Activated CD8-positive, alpha-beta memory T cell treated with anti-CD3 and anti-CD28 coated beads, Interleukin-2, amount 10 ng/mL, durations not matched to agents 7 days and 5 days (primary cell): Measurements from ENCODE around the gene CGB7. TPM values are rescaled to one million over a fixed set of nuclear protein-coding genes. Genes with fewer than 3 reads are reported as not detected.
"Not testable (repeated sequence)": the region's sequence is repeated elsewhere in the genome, so short reads cannot be mapped to it uniquely, and the experiment has no call there.

ENCODE experiments used
- ATAC-seq: fragments of 150-1000 bp; cut with Tn5 transposase; one replicate; pipeline ENCODE4 v1.10.0; 2021; ENCODE audit warnings: moderate library complexity
- CTCF ChIA-PET: fragments of 350-600 bp; sonication (Branson Sonifier 250); formaldehyde crosslinking; loops from one replicate; lab custom pipeline; 2021; ENCODE audit warnings: antibody characterized with exemption; lab: Charles Lee
- DNase-seq: peaks from one replicate; pipeline ENCODE4 v3.0.0-alpha.2; 2020
- H3K27ac Mint-ChIP-seq: one replicate; pipeline ENCODE4 v1.8.0; 2021; ENCODE audit warnings: mild to moderate bottlenecking, mixed read lengths
- H3K27me3 Mint-ChIP-seq: one replicate; pipeline ENCODE4 v1.8.0; 2021; ENCODE audit warnings: mixed read lengths
- H3K36me3 Mint-ChIP-seq: one replicate; pipeline ENCODE4 v1.8.0; 2021; ENCODE audit warnings: mild to moderate bottlenecking, mixed read lengths
- H3K4me1 Mint-ChIP-seq: one replicate; pipeline ENCODE4 v1.8.0; 2021; ENCODE audit warnings: mixed read lengths
- H3K4me3 Mint-ChIP-seq: one replicate; pipeline ENCODE4 v1.8.0; 2021; ENCODE audit warnings: mild to moderate bottlenecking, moderate library complexity, mixed read lengths
- H3K9me3 Mint-ChIP-seq: one replicate; pipeline ENCODE4 v1.8.0; 2022; ENCODE audit warnings: low read depth, mixed read lengths
- total RNA-seq, 2 experiments: library from RNA; stranded (reverse); gene quantifications; one replicate each; pipeline ENCODE4 v1.2.3, GENCODE V29; 2021

CGB7 gene
- total RNA-seq, 2 experiments from 2014 or later, result not detected

GRCh38 chr19:49086296-49086695, 28.7 kb upstream of the CGB7 start:
- Mint-ChIP-seq H3K27ac (peak overlapping the region; percentile 90), H3K9me3 (no peaks in the 10 kb centered on the region), H3K4me1 (peaks cover 38% of the 10 kb centered on the region), H3K36me3 (peaks cover 35% of the 10 kb centered on the region), H3K4me3 (peak overlapping the region; percentile 94), H3K27me3 (no peaks in the 10 kb centered on the region)
- CTCF ChIA-PET, result interaction anchor here (2.4 to 3.9 kb wide), 2 partner anchors 11 to 20 kb away, joined by 6 to 34 read pairs; no protein-coding TSS in a partner anchor
- ATAC-seq, result no peak
- DNase-seq, result no peak

- peaks cover 32% of the 10 kb centered on the region for H3K36me3 Mint-ChIP-seq
- ATAC-seq (no peak), DNase-seq (no peak)
- H3K4me3 Mint-ChIP-seq, result peak overlapping the region; percentile 94
- CTCF ChIA-PET, result interaction anchor here (2.4 to 3.9 kb wide), 2 partner anchors 12 to 20 kb away, joined by 6 to 34 read pairs; no protein-coding TSS in a partner anchor
- H3K9me3 Mint-ChIP-seq, result no peaks in the 10 kb centered on the region
- peak overlapping the region; percentile 90 for H3K27ac Mint-ChIP-seq
- no peaks in the 10 kb centered on the region for H3K27me3 Mint-ChIP-seq
- peaks cover 36% of the 10 kb centered on the region for H3K4me1 Mint-ChIP-seq
Observed at GRCh38 chr19:49085868-49086232, 28.3 kb upstream of the CGB7 start.

- ATAC-seq (peak; percentile 95), DNase-seq (peak; percentile 99)
- no peaks in the 10 kb centered on the region for H3K27me3 Mint-ChIP-seq
- H3K36me3 Mint-ChIP-seq, result peaks cover 26% of the 10 kb centered on the region
- H3K4me3 Mint-ChIP-seq, result peak within 1 kb of the TSS; percentile 94
- H3K27ac Mint-ChIP-seq, result peak within 1 kb of the TSS; percentile 90
- CTCF ChIA-PET, result interaction anchor here (2.4 to 3.9 kb wide), 2 partner anchors 12 to 21 kb away, joined by 6 to 34 read pairs; no protein-coding TSS in a partner anchor
- peaks cover 30% of the 10 kb centered on the region for H3K4me1 Mint-ChIP-seq
- H3K9me3 Mint-ChIP-seq, result no peaks in the 10 kb centered on the region
Observed at GRCh38 chr19:49085020-49085867, 27.7 kb upstream of the CGB7 start, which contains the start of gene SNRNP70. Gene SNRNP70, plus strand, starts transcription at chr19:49085451. Its CDS starts 964 bp downstream, at chr19:49086415.

- no peak for DNase-seq
- peak overlapping the region; percentile 90 for H3K27ac Mint-ChIP-seq
- peaks cover 24% of the 10 kb centered on the region for H3K36me3 Mint-ChIP-seq
- no peaks in the 10 kb centered on the region for H3K27me3 Mint-ChIP-seq
- no peak for ATAC-seq
- H3K9me3 Mint-ChIP-seq, result no peaks in the 10 kb centered on the region
- CTCF ChIA-PET, result interaction anchor here (0.7 to 1.4 kb wide), 2 partner anchors 13 to 633 kb away, joined by 3 to 5 read pairs; no protein-coding TSS in a partner anchor
- peak overlapping the region; percentile 94 for H3K4me3 Mint-ChIP-seq
- peaks cover 26% of the 10 kb centered on the region for H3K4me1 Mint-ChIP-seq
Observed at GRCh38 chr19:49084206-49085019, 26.9 kb upstream of the CGB7 start.

- no peaks in the 10 kb centered on the region for H3K27me3 Mint-ChIP-seq
- no peak overlapping the region for H3K4me3 Mint-ChIP-seq
- peaks cover 7% of the 10 kb centered on the region for H3K4me1 Mint-ChIP-seq
- no peak overlapping the region for H3K27ac Mint-ChIP-seq
- H3K9me3 Mint-ChIP-seq, result no peaks in the 10 kb centered on the region
- CTCF ChIA-PET, result interaction anchor here (1.0 to 2.0 kb wide), 2 partner anchors 17 to 24 kb away, joined by 4 to 7 read pairs; partner anchors contain the start of gene CGB7
- no peak for DNase-seq
- peaks cover 5% of the 10 kb centered on the region for H3K36me3 Mint-ChIP-seq
- ATAC-seq, result no peak
Observed at GRCh38 chr19:49081273-49081672, 23.7 kb upstream of the CGB7 start.

- ATAC-seq, result no peak
- no peak for DNase-seq
Observed at GRCh38 chr19:49080392-49080791, 22.8 kb upstream of the CGB7 start.

GRCh38 chr19:49074869-49075268, 17.3 kb upstream of the CGB7 start:
- ATAC-seq, H3K4me3 Mint-ChIP-seq, H3K9me3 Mint-ChIP-seq, H3K4me1 Mint-ChIP-seq, H3K27ac Mint-ChIP-seq, H3K36me3 Mint-ChIP-seq: not testable (repeated sequence)
- CTCF ChIA-PET, result interaction anchor here (1.2 to 2.2 kb wide), 8 partner anchors 15 to 124 kb away, joined by 3 to 10 read pairs (median 4); a partner anchor contains a TSS
- peaks cover 36% of the 10 kb centered on the region for H3K27me3 Mint-ChIP-seq
- peak; percentile 56 for DNase-seq

More at GRCh38 chr19:49080392-49080791, 22.8 kb upstream of the CGB7 start:
- Mint-ChIP-seq H3K4me1 (peaks cover 6% of the 10 kb centered on the region), H3K27me3 (no peaks in the 10 kb centered on the region), H3K27ac (no peak overlapping the region), H3K36me3 (no peaks in the 10 kb centered on the region), H3K4me3 (no peak overlapping the region), H3K9me3 (no peaks in the 10 kb centered on the region)
- CTCF ChIA-PET, result interaction anchor here (1.7 kb wide), 1 partner anchor 18 kb away, joined by 6 read pairs; no protein-coding TSS in a partner anchor

- peaks cover 5% of the 10 kb centered on the region for H3K36me3 Mint-ChIP-seq
- ATAC-seq (no peak), DNase-seq (no peak)
- CTCF ChIA-PET, result interaction anchor here (0.6 to 2.2 kb wide), 7 partner anchors 9 to 80 kb away, joined by 3 to 10 read pairs (median 4); partner anchors contain the start of genes GYS1, NTF4 and RUVBL2
- peaks cover 3% of the 10 kb centered on the region for H3K9me3 Mint-ChIP-seq
- H3K4me3 Mint-ChIP-seq, result no peak overlapping the region
- peaks cover 46% of the 10 kb centered on the region for H3K27me3 Mint-ChIP-seq
- H3K27ac Mint-ChIP-seq, result no peak overlapping the region
- H3K4me1 Mint-ChIP-seq, result peaks cover 10% of the 10 kb centered on the region
Observed at GRCh38 chr19:49073514-49074378, 16.2 kb upstream of the CGB7 start.

- CTCF ChIA-PET, result no interaction called here
- peaks cover 3% of the 10 kb centered on the region for H3K9me3 Mint-ChIP-seq
- no peak overlapping the region for H3K27ac Mint-ChIP-seq
- no peak for DNase-seq
- ATAC-seq, result no peak
- H3K4me1 Mint-ChIP-seq, result peaks cover 10% of the 10 kb centered on the region
- H3K36me3 Mint-ChIP-seq, result peaks cover 5% of the 10 kb centered on the region
- peaks cover 61% of the 10 kb centered on the region for H3K27me3 Mint-ChIP-seq
- no peak overlapping the region for H3K4me3 Mint-ChIP-seq
Observed at GRCh38 chr19:49071860-49072547, 14.5 kb upstream of the CGB7 start.

- DNase-seq (no peak), ATAC-seq (no peak)
- Mint-ChIP-seq H3K4me3 (no peak overlapping the region), H3K36me3 (peaks cover 5% of the 10 kb centered on the region), H3K4me1 (peaks cover 10% of the 10 kb centered on the region), H3K27me3 (peaks cover 77% of the 10 kb centered on the region), H3K9me3 (peaks cover 3% of the 10 kb centered on the region), H3K27ac (no peak overlapping the region)
- CTCF ChIA-PET, result interaction anchor here (0.7 to 1.3 kb wide), 4 partner anchors 10 to 39 kb away, joined by 3 to 4 read pairs (median 3); partner anchors contain the start of gene CGB2
Observed at GRCh38 chr19:49070416-49070815, 12.9 kb upstream of the CGB7 start.

GRCh38 chr19:49069026-49069425, 11.5 kb upstream of the CGB7 start:
- no peak for ATAC-seq
- DNase-seq, result no peak
- peaks cover 80% of the 10 kb centered on the region for H3K27me3 Mint-ChIP-seq
- no peak overlapping the region for H3K27ac Mint-ChIP-seq
- peaks cover 10% of the 10 kb centered on the region for H3K4me1 Mint-ChIP-seq
- no peak overlapping the region for H3K4me3 Mint-ChIP-seq
- CTCF ChIA-PET, result interaction anchor here (0.9 to 1.3 kb wide), 3 partner anchors 29 to 45 kb away, joined by 3 to 4 read pairs (median 4); partner anchors contain the start of gene LIN7B
- H3K36me3 Mint-ChIP-seq, result peaks cover 5% of the 10 kb centered on the region
- peaks cover 3% of the 10 kb centered on the region for H3K9me3 Mint-ChIP-seq
